ENCODE results near the gene MRPL49. TPM values are rescaled to one million over a fixed set of nuclear protein-coding genes. Genes with fewer than 3 reads are reported as not detected.
"Not testable (repeated sequence)": the region's sequence is repeated elsewhere in the genome, so short reads cannot be mapped to it uniquely, and the experiment has no call there.

The MRPL49 gene
- polyA plus RNA-seq, 4 donors = 61.8 to 66.5 (median 64.0) TPM

DNA sequence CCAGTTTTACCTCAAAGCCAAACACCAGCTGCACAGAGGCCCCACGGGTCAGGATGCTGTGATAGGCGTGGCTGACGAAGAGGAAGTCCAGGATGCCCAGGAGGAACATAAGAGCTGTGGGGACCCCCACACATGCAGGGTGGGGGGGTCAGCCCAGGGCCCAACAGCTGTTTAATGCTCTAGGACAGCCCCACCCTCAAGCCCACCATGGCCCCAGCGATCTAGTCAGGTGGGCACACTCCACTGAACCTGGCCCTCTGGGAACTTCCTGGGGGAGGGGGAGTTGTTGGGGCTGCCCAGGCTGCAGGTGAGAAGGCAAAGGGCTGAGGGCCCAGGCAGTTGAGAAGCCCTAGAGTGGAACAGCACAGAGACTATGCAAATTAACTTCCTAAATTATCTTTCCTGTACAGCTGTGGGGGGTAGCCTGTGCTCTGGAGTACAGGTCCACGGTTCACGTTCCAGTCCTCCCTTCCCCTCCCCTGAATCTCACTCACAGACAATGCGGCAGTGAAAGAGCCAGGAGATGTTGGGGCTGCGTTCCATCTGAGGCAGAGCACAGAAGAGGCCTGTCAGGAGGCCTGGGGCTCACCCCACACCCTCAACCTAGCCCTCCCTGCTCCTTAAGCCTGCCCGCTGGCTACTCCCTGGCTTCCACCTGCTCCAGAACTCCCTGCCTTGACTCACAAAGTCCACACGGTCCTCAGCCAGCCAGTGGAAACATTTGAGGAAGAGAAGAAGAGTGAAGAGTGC is 10.3 kb downstream of the MRPL49 start:
- no peak for DNase-seq (ENCODE audit: low read depth in 4 of 4, low spot score in 3 of 4)

DNA sequence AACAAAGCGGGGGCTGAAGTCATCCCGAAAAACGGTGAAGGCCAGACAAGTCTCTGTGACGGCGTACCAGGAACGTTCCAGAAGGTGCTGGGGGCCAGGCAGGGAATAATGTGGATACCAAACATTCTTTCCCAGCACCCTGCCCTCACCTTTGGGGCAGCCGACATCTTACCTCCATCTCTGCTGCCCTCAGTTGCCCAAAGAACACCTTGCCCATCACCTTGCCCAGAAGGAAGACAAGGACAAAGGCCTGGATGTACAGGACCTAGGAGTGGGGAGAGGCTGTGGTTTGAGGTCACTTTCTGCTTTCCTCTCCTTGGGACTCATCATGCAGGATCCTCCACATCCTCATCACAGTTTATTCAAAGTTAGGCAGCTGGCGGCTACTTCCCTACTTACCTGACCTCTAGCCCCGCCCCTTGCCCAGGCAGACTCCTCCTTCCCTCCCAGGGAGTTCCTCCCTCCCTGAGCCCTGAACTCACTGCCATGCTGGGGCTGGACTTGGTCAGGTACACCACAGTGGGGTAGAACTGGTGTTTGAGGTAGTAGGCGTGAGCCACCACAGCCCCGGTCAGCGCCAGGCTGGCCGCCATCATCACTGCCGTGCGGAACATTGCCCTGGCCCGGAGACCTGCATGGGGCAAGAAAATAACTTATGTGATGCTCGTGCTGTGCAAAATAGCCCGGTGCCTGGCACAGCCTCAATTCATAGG is 11.0 kb downstream of the MRPL49 start:
- no peak for DNase-seq (ENCODE audit: low read depth in 4 of 4, low spot score in 3 of 4)

DNA sequence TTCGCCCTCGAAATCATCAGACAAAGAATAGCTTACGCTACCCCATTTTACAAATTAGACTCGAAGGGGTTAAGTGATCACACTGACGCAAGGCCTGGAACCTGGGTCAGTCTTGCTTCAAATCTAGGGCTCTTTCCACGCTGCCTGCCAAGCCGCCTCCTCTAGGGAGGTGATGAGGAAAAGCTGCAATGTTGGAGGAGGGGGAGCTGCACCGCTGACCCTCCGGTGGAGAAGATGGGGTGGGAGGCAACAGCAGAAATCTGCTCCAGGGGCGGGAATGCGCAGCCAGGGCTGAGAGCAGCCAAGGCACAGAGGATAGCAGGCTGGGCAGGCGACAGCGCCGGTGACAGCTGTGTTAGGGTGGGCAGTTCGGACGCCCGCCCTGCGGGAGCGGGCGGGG is 11.6 kb downstream of the MRPL49 start:
- no peak for DNase-seq (ENCODE audit: low read depth in 4 of 4, low spot score in 3 of 4)

DNA sequence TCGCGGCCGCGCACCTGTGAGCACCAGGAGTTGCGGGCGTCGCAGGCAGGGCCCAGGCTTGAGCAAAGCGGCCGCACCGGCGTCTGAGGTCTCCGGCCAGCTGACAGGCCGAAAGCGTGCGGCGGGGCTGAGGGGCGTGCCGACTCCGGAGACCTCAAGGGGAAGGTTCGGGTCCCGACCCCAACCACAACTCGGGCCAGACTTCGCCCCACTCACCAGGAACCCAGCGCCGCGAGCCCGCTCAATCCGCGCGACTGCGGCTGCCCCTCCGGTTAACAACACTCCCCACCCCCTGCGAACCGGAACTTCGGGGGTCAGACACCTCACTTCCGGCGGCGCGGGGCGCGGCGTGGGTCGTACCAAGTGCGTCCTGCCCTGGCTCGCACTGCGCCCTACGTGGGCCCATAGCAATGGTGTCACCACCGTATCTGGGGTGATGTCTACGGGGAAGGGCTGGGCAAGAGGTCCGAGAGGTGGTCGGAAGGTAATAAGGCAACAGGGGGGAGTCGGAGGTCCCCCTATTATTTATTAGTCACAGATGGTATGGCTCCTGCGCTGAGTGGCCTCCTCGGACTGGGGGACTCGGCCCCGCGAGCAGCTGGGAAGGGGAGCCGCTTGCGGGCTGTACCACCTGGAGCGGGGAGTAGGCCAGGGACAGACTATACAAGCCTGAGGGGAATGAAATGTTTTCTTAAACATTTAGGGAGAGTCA is 12.3 kb downstream of the MRPL49 start, which contains the start of gene SYVN1:
Gene SYVN1, minus strand, starts transcription at position 280 of the 712 bp plus-strand sequence. CDS start 918 bp downstream, outside the sequence.
- DNase-seq (ENCODE audit: low read depth in 4 of 4, low spot score in 3 of 4) = peak; percentile 76 to 93 (median 84)

DNA sequence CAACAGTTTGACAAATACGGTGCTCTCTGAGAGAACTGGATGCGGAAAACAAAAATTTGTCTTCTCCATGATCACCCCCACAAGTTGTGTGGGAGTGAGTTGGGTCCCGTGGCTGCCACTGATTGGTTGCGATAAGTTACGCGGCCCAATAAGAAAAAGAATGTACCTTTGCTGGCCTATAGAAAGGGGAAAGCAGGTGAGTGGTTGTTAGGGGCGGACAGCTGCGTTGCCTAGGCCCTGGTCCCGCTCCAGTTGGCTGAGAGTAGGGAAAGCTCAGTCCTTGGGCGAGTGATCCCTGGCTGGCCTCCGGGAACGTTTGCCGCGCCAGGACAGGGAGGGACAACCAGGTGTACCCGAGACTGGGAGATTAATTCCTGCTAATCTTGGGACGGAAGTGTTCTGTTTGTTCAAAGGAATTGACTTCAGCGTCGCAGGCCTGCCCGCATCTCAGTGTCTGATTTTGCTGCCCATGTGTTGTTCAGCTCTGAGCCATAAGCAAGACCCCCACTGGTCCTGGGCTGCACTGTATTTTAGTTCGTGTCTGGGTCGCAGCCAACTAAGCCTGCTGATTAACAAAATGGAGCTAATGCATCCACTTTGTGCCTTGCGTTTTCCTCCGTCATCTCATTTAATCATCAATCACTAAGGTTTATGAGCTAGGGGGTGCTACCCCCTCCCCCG is 13.0 kb downstream of the MRPL49 start:
- peak; percentile 89 to 95 (median 92) for DNase-seq (ENCODE audit: low read depth in 4 of 4, low spot score in 3 of 4)

DNA sequence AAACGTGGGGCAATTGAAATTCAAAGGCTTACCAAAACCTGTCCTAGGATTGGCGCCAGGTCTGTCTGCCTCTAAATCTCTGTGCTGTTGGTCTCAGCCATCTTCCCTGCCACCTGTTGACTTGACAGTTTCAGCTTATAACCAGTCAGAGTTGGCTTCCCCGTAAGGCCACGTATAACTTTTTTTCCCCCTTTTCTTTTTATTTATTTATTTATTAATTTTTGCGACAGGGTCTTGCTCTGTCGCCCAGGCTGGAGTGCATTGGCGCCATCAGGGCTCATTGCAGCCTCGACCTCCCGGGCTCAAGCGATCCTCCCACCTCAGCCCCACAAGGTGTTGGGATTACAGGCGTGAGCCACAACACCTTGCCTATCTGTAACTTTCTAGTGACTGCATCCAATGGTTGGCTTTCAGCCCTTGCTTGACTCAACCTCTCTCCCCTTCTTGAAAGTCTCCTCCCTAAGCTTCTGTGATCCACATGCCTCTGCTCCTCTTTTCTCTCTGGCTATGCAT is 13.6 kb downstream of the MRPL49 start:
- no peak for DNase-seq (ENCODE audit: low read depth in 4 of 4, low spot score in 3 of 4)

DNA sequence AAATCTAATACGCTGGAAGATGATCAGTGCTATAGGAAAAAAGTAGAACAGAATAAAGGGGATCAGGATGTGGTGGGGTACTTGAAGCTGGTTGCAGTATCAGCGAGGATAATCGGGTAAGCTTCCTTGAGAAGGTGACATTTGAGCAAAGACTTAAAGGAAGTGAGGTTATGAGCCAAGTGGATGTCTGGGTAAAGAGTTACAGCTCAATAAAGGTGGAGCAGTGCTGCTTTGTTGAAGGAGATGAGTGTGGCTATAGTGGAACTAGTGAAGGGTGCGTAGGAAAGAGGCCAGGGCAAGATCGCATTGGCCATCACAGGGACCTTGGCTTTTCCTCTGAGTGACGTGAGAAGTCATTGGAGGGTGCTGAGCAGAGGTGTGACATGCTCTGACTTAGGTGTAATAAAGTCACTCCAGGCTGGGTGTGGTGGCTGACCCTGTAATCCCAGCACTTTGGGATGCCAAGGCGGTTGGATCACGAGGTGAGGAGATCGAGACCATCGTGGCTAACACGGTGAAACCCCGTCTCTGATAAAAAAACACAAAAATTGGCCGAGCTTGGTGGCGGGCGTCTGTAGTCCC is 14.5 kb downstream of the MRPL49 start:
- no peak for DNase-seq (ENCODE audit: low read depth in 4 of 4, low spot score in 3 of 4)

DNA sequence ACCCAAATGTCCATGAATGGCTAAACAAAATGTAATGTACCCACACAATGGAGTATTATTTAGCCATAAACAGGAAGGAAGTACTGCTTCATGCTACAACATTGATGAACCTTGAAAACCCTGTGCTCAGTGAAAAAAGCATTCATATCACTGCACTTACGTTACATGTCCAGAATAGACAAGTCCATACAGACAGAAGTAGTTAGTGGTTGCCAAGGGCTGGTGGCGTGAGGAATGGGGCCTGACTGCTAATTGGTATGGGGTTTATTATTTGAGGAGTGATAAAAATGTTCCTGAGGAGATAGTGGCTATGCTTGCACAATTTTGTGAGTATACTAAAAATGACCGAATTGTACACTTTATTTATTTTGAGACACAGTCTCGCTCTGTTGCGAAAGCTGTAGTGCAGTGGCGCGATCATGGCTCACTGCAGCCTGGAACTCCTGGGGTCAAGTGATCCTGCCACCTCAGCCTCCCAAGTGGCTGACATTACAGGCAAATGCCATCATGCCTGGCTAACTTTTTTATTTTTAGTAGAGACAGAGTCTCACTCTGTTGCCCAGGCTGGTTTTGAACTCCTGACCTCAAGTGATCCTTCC is 19.9 kb downstream of the MRPL49 start:
- DNase-seq (ENCODE audit: low read depth in 4 of 4, low spot score in 3 of 4) = no peak

DNA sequence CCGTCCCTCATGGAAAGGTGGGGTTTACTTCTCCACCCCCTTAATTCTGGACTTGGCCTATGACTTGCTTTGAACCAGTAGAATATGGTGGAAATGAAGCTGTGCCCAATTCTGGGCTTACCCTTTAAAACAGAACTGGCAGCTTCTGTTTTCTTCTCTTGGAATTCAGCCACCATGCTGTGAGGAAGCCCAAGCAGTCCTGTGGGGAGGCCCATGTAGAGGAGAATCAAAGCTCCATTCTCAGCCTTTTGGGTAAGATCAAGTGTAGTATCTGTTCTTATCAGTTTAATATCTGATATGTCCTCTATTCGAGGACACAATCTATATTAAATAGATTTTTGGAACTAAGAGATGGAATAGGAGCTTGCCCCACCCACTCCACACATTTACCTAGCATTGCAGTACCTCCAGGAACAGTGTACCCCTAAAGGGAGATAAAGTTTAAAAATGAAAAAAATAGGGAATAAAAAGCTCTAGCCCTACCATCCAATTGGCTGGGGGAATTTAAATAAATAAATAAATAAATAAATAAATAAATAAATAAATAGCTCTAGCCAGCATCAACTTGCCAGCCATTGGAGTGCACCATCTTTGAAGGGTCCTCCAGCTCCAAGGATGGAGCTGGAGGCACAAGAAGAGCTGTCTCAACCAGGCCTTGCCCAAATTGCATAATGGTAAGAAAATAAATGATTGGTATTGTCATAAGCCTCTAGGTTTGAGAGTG is 25.4 kb downstream of the MRPL49 start:
- no peak for DNase-seq (ENCODE audit: low read depth in 4 of 4, low spot score in 3 of 4)

DNA sequence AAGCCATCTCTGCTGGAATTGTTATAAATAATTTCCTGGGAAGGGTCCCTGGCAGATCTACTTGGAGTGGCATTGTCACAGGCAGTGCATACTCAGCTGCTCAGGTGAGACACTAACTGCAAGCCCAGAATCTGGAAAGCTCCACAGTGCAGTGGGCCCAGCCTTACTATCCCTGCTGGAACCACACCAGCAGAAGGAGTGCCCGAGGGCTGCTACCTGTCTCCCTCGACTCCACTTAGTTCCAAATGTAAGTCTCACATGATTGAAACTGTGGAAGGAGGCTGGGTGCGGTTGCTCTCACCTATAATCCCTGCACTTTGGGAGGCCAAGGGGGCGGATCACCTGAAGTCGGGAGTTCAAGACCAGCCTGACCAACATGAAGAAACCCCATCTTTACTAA is 26.5 kb downstream of the MRPL49 start:
- no peak for DNase-seq (ENCODE audit: low read depth in 4 of 4, low spot score in 3 of 4)

DNA sequence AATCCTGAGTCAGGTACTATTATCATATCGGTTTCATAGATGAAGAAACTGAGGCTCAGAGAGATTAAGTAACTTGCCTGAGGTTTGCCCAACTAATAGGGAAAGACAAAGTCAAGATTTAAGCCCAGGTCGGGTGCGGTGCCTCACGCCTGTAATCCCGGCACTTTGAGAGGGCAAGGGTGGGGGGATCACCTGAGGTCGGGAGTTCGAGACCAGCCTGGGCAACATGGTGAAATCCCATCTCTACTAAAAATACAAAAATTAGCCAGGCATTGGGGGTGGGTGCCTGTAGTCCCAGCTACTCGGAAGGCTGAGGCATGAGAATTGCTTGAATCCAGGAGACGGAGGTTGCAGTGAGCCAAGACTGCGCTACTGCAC is 28.0 kb downstream of the MRPL49 start:
- DNase-seq (ENCODE audit: low read depth in 4 of 4, low spot score in 3 of 4) = not testable (repeated sequence)

DNA sequence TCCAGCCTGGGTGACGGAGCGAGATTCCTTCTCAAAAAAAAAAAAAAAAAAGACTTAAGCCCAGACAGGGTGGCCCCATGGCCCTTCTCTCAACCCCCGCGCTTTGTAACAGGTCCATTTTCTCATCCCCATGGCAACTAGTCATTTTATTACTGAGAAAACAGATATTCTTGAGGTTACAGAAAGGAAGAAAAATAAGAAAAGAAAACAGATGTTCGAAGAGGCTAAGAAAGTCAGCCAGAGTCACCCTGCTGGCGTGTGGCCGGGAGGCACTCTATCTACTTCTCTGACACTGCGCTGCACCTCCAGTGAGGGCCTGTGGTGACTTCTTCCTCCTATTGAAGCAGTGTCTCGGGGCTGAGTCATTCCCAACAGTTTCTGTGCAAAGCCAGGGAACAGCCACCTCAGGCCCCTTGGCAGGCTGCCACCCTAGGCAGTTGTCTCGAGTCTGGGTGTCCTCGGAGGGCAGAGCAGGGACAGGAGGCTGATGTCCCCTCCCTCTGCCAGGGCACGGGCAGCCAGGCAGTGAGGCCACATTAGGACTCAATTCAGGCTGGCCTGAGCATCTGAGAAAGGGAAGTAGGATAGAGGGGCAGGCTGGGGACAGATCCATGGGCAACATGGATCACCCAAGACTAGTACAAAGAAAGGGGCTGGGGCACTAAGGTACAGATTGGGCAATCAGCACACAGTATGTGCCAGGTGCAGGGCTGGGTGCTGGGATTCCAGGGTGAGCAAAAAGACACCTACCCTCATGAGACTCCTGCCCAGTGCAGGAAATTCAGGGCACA is 28.6 kb downstream of the MRPL49 start:
- no peak for DNase-seq (ENCODE audit: low read depth in 4 of 4, low spot score in 3 of 4)

DNA sequence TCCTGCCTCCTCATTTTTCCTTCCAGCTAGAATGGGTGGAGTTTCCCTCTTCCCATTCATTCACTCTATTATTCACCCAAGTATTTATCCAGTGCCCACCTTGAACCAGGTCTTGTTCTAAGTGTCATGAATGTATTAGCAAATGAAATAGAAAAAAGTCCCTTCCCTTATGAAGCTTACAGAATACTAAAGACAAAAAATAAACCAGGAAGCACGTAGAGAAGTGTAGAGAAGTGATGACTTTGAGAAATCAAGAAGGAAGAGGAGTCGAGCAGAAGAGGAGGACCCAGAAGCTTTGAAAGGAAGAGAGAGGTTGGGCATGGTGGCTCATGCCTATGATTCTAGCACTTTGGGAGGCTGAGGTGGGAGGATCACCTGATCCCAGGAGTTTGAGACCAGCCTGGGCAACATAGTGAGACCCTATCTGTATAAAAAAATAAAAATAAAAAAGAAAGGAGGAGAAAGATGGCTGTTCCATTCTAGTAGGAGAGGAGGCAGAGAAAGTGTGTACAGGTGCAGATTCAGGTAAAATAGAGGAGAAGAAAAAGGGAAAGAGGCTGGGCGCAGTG is 29.3 kb downstream of the MRPL49 start:
- no peak for DNase-seq (ENCODE audit: low read depth in 4 of 4, low spot score in 3 of 4)

DNA sequence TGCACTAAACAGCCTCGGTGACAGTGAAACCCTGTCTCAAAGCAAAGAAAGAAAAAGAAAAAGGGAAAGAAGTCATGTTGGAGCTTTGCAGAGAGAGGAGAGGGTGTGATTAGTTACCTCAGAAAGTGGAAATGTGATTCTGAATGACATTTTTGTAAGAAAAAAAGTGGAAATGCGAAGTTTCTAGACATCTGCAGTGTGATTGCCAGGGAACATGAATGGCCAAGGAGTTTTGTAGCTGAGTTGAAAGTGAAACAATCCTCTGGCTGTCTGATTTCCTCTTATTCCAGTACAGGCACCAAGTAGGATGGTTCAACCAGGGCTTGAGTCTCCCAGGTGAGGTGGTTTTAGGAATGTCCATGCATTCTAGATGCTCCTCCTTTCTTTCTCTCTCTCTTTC is 30.0 kb downstream of the MRPL49 start:
- DNase-seq (ENCODE audit: low read depth in 4 of 4, low spot score in 3 of 4) = no peak

DNA sequence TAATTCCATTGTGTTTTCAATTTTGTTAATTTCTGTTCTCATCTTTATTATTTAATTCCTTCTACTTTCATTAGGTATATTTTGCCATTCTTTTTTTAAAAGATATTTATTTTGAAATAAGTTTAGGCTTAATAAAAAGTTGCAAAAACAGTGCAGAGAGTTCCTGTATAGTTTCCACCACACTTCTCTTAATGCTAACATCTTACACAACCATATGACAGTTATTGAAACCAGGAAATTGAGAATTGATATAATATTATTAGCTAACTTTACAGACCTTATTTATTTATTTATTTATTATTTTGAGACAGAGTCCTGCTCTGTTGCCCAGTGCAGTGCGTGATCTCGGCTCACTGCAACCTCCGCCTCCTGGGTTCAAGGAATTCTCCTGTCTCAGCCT is 34.1 kb downstream of the MRPL49 start:
- no peak for DNase-seq (ENCODE audit: low read depth in 4 of 4, low spot score in 3 of 4)

DNA sequence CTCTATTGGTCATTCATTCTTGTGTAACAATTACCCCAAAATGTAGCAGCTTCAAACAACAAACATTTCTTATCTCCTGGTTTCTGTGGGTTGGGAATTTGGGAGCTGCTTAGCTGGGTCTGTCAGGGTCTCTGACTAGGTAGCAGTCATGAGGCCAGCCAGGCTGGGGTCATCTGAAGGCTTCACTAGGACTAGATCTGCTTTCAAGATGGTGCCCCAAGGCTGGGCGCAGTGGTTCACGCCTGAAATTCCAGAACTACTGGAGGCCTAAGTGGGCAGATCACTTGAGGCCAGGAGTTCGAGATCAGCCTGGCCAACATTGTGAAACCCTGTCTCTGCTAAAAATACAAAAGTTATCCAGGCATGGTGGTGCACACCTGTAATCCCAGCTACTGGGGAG is 34.8 kb downstream of the MRPL49 start:
- DNase-seq (ENCODE audit: low read depth in 4 of 4, low spot score in 3 of 4) = no peak

DNA sequence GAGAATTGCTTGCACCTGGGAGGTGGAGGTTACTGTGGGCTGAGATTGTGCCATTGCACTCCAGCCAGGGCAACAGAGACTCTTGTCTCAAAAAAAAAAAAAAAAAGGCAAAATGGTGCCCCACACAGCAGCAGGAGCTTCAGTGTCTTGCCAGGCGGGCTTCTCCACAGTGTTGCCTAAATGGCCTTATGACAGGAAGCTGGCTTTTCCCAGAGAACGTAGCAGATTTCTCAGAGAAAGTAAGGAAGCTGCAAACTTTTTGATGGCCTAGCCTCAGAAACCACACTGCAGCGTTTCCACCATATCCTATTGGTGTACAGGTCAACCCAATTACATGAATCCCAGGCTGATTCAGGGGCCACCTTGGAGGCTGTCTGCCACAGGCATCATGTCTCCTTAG is 35.2 kb downstream of the MRPL49 start:
- no peak for DNase-seq (ENCODE audit: low read depth in 4 of 4, low spot score in 3 of 4)

DNA sequence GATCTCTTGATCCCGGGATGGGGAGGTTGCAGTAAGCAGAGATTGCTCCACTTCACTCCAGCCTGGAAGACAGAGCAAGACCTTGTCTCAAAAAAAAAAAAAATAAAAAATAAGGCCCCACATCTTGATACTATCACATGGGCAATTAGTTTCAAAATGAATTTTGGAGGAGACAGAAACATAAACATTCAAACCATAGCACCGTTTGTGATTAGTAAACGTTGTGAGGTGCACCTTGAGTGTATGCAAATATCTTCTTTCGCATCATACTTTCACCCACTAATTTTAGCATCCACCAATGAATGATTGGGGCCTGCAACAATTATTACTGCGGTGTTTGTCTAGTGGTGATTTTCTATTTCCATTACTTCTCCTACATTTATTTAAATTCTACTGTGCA is 36.9 kb downstream of the MRPL49 start:
- no peak for DNase-seq (ENCODE audit: low read depth in 4 of 4, low spot score in 3 of 4)
